C1 segment of cervical spinal cord (tissue), 14 donors: ENCODE data around the gene TSHZ1.

ENCODE experiments used
- DNase-seq, 14 donors: peaks; one replicate each; lab custom pipeline; 2025; lab: John Stamatoyannopoulos, UW

Gene TSHZ1

DNA sequence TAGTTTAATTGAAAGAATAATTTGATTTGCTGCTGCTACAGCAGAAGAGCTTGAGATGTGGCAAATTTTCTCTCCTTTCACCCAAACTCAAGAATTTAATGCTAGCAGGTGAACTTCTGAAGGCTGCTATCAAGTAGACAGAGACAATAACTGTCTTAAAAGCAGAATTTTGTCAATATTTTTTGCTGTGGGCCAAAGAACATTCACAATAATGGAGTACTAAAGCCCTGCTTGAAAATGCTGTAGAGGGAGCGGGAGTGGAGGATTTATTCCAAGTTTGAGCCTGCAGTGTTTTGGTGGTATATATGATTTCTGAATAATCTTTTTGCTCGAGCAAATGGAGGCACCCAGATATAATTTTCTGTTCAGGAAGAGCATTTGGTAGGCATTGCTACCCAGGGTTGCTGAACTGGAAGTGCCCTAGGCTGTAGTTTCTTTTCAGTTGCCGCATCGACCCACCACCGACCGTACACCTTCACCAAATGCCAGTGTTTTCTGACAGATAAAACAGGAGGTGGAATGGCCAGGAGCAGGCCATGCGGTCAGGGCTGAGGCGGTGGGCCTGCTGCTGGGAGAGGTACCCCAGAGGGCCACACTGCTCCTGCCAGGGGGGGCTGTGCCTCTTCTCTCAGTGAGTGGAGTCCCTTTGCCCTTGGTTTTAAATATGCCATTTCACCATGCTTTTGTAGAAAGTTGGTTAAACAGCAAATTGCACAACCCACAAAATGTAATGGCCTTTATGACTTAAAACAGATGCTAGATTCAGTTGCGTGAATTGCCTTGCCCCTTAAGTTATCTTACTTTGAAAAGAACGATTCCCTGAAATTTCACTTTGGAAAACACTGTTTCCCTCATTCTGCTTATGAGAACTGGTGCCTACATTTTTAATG lies 36.4 kb downstream of the TSHZ1 start:
- DNase-seq: peak in 4 of 14 donors; percentile 25 to 42 (median 33)

DNA sequence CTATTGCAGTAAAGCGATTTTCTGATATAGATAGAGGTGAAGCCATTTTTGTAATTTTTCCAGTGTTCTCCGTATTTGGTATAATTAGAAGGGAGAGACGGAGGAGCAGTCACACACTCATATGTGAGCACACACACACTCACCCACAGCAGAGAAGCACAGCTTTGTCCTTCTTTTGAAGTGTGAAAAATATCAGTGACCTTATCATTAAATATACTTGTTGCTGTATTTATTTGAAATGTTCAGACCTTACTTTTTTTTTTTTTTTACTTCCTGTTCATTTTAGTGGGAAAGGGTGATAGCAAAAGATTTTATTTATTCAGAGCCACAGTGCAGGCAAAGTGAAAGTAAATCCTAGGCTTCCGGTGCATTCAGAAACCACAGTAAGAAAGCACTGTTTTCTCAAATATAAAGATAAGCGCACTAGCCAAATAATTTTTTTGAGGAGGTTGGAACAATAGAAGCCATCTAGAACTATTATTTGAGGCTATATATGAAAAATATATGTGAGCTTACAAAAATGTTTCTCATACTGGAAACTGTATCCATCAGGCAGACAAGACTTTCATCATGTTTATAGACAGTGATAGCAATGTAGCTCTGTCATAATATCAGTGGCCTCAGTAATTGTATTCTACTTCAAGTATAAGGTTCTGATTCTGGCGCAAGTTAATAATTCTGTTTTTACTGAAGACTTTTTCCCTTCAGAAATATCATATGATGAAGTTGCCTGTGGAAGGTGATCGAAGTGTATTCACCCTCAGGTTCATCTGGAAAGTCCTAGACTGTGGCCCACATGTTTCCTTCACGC lies 37.2 kb downstream of the TSHZ1 start:
- peak in 1 of 14 donors; percentile 47 for DNase-seq

DNA sequence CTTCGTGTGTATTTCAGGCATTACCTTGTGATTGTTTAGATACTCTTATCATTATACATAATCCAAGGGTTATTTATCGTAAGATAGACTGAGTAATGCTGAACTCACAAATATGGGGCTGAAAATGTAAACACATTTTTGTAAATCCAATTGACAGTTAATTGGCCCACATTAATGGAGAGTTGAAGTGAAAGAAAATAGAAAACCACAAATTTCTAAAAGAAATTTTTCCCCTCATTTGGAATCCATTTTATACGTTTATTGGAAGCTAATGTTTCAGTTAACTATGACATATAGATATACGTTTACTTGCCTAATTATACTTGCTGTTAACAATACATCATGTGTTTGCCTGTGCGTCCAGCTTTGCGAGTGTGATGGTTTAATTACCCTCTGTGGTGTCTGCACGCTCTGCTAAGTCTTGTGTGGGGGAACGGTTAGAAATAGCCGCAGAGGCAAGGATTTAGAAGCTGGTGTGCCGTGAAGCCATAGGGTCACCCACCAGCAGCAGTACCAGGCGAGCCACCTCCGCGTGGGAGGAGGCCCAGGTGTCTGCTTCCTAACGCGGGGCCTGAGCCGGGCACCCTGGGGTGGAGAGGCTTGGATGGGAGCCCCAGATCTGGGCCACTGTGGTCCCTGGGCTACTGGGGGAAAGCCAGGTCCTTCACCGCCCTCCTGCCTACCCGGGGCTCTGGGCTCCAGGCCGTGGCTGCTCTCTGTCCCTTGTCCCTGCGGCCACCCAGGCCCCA lies 38.0 kb downstream of the TSHZ1 start:
- DNase-seq: peak in 3 of 14 donors; percentile 24 to 32 (median 31)

DNA sequence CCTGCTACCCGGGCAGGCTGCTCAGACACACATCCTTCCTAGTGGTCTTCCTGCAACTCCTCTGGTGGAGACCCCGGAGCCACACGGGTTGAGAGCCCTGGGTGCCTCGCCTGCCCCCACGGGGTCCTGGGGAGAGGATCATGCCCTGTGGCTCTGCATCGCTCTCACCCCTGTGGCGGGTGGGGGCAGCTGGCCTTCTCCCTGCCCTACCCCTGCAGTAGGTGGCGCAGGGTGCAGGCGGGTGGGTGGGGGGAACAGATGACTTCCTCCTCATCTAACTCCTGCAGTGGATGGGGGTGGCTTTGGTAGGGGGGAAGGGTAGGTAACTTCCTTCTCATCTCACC lies 38.5 kb downstream of the TSHZ1 start:
- DNase-seq: peak in 1 of 14 donors; percentile 39

DNA sequence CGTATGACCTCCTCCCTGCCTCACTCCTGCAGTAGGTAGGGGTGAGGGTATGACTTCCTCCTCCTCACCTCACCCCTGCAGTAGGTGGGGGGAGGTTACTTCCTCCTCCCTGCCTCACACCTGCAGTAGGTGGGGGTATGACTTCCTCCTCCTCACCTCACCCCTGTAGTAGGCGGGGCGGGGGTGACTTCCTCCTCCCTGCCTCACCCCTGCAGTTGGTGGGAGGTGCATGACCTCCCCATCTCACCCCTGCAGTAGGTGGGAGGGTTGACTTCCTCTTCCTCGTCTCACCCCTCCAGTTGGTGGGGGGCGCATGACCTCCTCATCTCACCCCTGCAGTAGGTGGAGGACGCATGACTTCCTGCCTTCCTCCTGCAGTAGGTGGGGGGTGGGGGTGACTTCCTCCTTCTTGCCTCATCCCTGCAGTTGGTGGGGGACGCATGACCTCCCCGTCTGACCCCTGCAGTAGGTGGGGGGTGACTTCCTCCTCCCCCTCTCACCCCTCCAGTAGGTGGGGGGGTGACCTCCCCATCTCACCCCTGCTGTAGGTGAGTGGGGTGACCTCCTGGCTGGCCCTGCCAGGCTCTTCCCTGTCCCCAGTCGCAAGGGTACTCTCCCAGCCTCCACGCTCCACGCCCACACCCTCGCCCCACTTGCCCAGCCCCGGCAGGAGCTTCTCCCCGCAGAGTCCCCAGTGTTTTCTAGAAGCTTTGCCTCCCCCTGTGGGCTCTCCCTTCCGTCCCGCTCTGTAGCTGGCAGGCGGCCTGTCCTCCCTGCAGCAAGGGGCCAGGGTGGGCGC lies 39.3 kb downstream of the TSHZ1 start:
- peak in 1 of 14 donors; percentile 20 for DNase-seq

DNA sequence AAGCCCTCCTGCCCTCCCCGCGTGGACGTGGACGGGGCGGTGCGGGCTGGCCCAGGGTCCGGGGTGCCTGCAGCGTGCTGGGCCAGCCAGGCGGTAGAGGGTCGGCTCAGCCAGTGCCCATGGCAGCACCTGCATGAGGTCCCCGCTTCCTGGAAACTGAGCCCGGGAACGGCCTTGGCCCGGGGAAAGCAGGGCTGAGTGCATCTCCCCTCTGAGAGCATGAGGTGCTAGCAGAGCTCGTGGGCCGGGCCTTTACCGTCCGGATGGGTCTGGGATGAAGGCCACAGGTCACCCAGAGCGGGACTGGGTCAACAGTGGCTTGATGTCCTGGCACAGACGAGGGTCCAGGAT lies 39.8 kb downstream of the TSHZ1 start:
- peak in 1 of 14 donors; percentile 20 for DNase-seq

DNA sequence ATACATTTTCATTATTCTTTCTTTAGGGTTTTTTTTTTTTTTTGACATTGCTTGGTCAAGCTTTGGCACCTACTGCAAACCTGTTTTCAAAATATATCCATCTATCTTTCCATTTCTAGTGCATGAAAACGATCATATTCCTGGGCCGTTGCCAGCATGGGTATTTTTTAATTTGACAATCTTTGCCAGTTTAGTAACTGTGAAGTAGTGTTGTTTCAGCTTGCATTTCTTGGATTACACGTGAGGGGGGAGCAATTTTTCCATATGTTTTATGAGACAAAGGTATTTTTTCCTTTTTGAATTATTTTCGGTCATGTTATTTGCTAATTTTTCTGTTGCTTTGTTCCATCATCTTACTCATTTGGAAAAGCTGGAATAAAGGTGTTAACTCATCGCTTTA lies 40.9 kb downstream of the TSHZ1 start:
- no peak for DNase-seq

DNA sequence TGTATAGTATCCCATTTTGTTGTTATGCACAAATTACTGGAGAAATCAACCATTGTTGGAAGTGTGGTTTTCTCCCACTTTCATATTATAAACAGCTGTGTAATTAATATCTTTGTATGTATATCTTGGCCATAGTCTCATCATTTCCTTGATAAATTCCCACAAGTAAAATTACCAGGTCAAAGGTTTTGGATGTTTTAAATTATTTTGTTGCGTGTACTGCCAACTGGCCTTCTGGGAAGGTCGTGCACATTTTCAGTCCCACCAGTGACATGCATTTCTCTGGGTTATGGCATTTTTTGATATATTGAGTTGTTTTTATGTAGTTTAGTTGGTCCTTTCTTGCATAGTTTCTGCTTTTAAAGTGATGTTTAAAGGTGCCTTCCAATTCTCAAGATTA lies 41.5 kb downstream of the TSHZ1 start:
- DNase-seq: no peak

DNA sequence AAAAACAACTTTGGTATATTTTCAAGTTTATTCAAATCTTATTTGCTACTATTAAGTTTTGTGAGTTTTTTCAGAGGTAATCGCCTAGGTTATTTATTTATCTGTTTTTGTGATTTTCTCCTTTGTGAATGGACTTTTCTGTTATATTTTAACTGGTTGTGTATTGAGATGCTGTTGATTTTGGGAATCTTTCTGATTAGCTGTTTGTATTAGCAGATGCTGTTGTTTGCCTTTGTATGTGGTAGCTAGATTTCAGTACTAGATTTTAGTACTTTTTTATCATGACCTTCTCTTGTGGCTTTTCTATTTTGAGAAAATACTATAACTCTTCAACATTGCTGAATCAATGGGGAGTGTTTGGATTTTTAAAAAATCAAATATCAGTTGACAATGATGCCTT lies 42.4 kb downstream of the TSHZ1 start:
- no peak for DNase-seq

DNA sequence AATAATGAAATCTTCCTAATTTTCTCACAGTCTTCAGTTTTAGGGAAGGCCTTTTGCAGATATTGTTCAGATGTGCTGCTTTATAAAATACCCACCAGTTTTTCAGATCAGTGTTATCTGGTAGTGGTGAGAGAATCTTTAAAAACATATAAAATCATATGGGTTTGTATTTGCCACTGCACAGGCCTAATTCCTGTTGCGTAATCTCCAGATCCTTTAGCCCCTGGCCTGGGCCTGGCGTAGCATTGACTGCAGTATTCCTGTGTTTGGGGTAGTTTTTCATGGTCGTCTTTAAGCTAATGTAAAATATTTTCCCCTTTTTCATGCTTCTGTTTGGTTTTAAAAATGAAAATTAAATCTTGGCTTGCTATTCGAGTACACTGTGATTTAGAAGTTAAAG lies 43.2 kb downstream of the TSHZ1 start:
- no peak for DNase-seq

DNA sequence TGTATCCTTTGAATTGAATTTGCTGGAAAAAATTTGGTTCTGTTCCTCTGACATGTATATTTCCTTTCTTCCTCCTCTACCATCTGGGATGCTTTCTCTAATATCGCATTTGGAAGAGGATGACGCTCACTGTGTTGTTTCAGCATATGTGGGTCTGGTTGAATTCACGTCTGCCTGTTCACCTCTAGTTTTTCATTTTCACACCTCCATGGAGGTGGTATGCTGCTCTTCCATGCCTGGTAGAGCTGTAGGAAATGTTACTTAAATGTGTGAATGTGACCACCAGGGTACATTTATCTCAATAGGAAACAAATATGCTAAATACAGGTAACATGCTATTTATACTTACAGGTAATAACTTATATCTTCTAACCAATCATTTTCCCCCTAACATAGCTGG lies 44.5 kb downstream of the TSHZ1 start:
- no peak for DNase-seq

DNA sequence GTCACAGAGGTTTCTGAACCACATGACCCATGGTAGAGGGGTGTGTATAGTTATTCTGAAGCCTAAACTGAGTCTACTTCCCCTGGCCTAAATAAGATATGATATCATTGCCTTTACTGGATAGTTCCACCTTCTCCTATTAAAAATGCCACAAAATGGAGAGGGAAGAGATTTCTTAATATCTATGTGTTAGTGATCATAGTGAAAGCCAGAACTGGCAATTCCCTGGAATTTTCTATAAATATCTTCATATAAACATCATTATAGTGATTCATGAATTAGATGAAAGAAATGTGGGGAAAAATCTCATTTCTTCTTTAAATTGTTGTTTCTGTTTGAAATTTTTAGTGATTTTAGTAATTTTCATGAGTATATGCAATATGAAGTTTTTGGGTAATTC lies 45.8 kb downstream of the TSHZ1 start:
- no peak for DNase-seq

DNA sequence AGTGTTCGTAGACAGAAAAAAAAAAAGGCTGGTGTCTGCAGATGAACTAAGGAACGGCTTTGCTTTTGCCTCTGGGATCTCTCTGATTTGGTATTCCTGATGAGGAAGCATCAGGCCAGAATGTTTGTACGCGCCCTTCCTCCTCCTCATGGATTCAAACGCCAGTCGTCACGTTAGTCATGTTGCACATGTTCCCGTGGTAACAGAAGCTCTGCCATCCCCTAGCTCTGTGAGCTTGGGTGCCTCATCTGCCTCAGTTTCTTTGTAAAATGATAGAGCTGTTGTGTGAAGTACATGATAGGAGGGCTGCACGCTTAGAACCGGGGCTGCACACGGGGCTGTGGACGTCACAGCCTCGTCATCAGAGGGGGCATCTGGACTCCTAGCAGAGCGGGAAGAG lies 47.0 kb downstream of the TSHZ1 start:
- no peak for DNase-seq

DNA sequence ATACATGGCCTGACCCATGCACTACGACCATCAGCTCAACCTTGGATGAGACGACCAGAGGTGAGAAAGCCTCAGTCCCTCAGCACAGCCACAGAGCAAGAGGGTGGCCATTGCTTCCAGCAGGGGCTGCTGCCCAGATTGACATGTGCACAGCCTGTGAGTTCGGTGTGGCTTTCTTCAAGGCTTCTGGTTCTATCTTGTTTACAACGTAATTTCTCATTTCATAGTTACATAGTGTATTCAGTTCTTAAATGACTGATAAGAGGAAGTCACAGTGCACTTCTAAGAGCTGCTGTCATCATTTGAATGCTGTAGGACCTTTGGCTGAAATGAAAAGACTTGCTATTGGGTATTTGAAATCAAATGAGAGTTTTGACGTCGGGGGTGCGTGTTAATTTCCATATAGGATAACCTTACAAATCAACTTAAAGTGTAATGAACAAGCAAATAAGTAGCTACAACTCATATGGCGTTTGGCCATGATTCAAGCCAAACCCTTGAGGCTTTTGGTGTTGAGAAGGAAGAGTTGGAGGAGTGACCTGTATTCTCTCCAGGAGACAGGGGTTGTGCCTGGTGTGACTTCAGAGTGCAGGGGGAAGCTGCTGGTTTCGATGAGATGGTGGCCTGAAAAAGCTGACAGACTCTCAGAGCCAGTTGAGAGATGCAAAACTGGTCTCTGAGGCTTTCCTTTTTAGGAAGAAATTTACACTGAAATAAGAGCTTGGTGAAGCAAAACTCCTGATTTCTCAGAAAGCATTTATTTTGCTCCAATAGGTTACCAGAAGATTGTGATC lies 51.0 kb downstream of the TSHZ1 start:
- DNase-seq: no peak

DNA sequence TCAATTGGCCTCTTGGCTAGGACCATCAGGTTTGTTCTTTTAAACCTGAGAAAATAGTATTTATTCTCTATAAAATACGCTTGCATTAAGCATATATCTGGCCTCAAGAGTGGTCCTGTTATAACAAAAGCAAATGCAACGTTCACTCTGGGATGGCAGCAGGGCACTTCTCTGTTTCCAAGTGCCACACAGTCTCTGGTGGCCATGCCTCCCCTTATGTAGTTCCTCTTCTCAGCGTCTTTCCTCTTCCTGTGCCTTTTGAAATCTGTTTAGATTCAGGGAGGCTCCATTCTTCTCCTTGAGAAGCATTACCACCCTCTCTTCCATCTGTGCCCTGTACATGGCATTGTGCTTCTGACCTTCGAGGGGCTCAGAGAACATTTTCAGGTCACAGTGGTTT lies 51.9 kb downstream of the TSHZ1 start:
- DNase-seq: no peak

DNA sequence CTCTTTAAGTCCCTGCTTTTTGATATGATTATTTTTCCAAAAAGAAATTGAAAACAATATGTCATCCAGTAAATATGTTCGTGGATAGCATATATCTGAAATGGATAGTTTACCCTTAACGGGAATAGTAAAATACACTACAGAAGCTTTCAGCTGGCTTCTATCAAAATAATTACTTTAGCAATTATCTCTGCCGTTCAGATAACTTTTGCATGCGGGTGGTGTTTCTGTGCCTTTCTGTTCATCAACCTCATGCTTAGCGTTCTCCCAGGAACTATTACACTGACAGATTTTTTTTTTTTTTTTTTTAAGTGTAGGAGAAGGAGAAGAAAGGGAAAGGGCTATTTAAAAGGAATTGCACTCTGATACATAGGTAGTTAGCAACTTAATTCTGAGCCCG lies 53.6 kb downstream of the TSHZ1 start:
- DNase-seq: no peak

DNA sequence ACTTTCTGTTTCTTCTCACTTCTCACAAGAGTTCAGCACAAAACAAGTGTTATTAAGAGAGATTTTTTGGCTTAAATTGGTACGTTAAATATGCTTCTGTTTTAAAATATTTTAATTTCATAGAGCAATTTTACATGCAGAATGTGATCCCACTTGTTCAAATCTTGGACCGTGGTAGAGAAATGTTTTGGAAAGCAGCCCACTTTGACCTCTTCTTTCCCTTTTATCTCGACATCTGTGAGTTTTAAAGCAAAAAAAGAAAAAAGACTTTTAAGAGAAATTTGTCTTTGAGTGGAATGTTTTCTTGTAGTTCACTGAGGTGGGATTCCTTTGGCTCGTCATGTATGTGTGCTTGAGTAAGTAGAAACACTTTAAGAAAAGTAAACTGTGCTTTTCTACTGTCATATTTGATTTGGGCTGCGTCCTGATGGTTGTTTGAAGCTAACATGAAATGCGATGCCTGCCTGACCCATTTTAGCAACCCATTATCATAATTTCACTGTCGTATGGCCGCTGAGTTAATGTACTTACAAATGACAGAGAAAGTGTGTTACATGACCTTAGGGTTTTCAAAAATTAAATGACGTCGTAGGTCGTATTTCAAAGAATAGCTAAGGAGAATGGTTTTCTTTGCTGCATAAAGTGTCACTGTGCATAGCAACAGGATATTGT lies 54.5 kb downstream of the TSHZ1 start:
- no peak for DNase-seq

DNA sequence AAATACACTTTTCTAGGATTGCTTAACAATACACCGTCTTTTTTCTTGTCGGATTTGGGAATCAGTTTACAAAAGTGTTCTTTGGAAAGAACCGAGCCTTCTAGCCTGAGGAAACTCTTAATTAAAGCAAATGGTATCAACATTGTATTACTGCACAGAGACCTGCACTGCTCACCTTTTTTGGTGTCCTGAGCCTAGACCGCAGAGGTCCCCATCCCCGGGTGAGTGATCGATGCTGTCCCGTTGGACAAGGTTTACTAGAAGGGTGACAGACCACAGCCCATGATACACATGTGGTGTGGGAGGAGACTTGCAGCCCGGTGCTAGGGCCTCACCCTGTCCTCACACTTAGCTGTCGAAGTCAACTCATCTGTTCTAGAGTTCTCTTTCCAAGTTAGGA lies 55.3 kb downstream of the TSHZ1 start:
- no peak for DNase-seq

DNA sequence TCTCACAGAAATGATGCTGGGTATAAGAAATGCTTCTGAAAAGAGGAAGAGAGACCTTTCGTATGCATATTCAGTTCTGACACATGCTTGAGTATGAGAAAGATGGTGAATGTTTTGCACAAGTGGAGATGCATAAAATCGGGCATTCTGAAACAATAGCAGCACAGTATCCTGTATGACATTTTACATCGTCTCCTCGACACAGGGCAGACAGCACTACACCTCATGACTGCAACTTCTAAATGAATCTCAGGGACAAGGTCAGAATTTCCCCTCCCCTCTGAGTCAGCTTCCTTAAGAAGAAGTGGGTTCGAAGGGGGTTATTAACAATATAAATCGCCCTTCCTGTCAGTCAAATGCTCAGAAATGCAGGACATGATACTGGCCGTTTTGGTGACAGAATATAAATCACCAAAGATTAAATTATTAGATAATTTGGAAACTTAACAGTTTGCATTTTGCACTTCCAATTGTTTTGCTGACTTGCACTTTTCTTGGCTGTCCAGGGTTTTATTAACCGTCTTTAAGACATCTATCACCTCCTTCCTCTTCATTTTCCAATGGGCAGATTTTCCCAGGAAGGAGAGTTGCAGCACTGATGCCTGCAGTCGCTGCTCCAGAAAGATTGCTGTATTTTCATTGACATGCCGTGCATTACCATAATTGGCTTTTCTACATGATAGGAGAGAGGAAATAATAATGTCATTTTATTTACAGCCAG lies 57.2 kb downstream of the TSHZ1 start:
- DNase-seq: no peak

DNA sequence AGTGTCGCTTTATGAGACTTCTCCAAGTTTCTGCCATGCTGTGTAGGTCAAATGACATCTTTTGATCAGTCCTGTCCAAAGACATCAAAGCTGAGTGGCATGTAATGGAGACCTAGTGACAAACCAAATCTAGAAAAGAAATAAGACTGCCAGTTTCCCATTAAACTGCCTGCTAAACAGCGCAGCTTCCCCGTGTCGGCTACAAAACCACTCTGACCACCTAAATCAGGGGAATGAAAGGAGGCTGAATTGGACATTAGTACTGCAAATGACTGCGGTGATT lies 57.7 kb downstream of the TSHZ1 start:
- peak in 1 of 14 donors; percentile 12 for DNase-seq
